H9 (cell line): Measurements from ENCODE around the gene LRRFIP1. TPM values are rescaled to one million over a fixed set of nuclear protein-coding genes. Genes with fewer than 3 reads are reported as not detected.

Source experiments
- DNase-seq: peaks from one replicate; pipeline ENCODE4 v3.0.0-alpha.2; 2017
- H2AFZ ChIP-seq: one replicate; pipeline ENCODE4 v1.6.1; 2013; ENCODE audit warnings: mild to moderate bottlenecking, low read length, control low read depth, moderate library complexity
- H2AK5ac ChIP-seq: 2 replicates; pipeline ENCODE4 v1.6.1; 2013; ENCODE audit warnings: low read length, control low read depth, mixed read lengths; ENCODE audit not compliant: insufficient read length
- H2BK120ac ChIP-seq: one replicate; pipeline ENCODE4 v1.6.1; 2013; ENCODE audit warnings: low read depth, mild to moderate bottlenecking, low read length, control low read depth, inconsistent platforms; ENCODE audit not compliant: poor library complexity, severe bottlenecking
- H2BK12ac ChIP-seq: 2 replicates; pipeline ENCODE4 v1.6.1; 2013; ENCODE audit warnings: low read length, control low read depth, mixed read lengths, low read depth; ENCODE audit not compliant: insufficient read length
- H2BK15ac ChIP-seq: 2 replicates; pipeline ENCODE4 v1.6.1; 2013; ENCODE audit warnings: low read depth, low read length, control low read depth
- H2BK20ac ChIP-seq: one replicate; pipeline ENCODE4 v1.6.1; 2013; ENCODE audit warnings: low read depth, mild to moderate bottlenecking, low read length, control low read depth, inconsistent platforms; ENCODE audit not compliant: poor library complexity, severe bottlenecking
- H2BK5ac ChIP-seq: 2 replicates; pipeline ENCODE4 v1.6.1; 2013; ENCODE audit warnings: low read length, control low read depth, mixed read lengths; ENCODE audit not compliant: insufficient read length
- H3K14ac ChIP-seq: 2 replicates; pipeline ENCODE4 v1.6.1; 2013; ENCODE audit warnings: low read length, control low read depth; ENCODE audit not compliant: insufficient read depth
- H3K18ac ChIP-seq: 2 replicates; pipeline ENCODE4 v1.6.1; 2013; ENCODE audit warnings: low read depth, mild to moderate bottlenecking, mixed read lengths, low read length, control low read depth; ENCODE audit not compliant: insufficient read length
- H3K23ac ChIP-seq: 2 replicates; pipeline ENCODE4 v1.6.1; 2013; ENCODE audit warnings: low read length, control low read depth, mixed read lengths, low read depth; ENCODE audit not compliant: insufficient read length
- H3K23me2 ChIP-seq: 2 replicates; pipeline ENCODE4 v1.6.1; 2013; ENCODE audit warnings: low read depth, mild to moderate bottlenecking, mixed read lengths, low read length, control low read depth; ENCODE audit not compliant: insufficient read length, poor library complexity, severe bottlenecking
- H3K27ac ChIP-seq: 2 replicates; pipeline ENCODE4 v1.5.1; 2013; ENCODE audit warnings: low read length, control low read depth, mixed read lengths, low read depth; ENCODE audit not compliant: insufficient read length
- H3K27me3 ChIP-seq: 2 replicates; pipeline ENCODE4 v1.6.1; 2013; ENCODE audit warnings: low read length, control low read depth, inconsistent platforms; ENCODE audit not compliant: insufficient read depth
- H3K4ac ChIP-seq: 2 replicates; pipeline ENCODE4 v1.6.1; 2013; ENCODE audit warnings: low read depth, mild to moderate bottlenecking, control low read depth, inconsistent platforms, low read length, moderate library complexity
- H3K4me1 ChIP-seq: 2 replicates; pipeline ENCODE4 v1.6.1; 2013; ENCODE audit warnings: low read length, control low read depth, inconsistent platforms; ENCODE audit not compliant: insufficient read depth
- H3K4me2 ChIP-seq: 2 replicates; pipeline ENCODE4 v1.6.1; 2013; ENCODE audit warnings: low read length, control low read depth, mixed read lengths; ENCODE audit not compliant: insufficient read length, insufficient read depth
- H3K56ac ChIP-seq: 2 replicates; pipeline ENCODE4 v1.6.1; 2013; ENCODE audit warnings: low read depth, mild to moderate bottlenecking, mixed read lengths, low read length, control low read depth; ENCODE audit not compliant: insufficient read length
- H3K79me1 ChIP-seq: 2 replicates; pipeline ENCODE4 v1.6.1; 2013; ENCODE audit warnings: low read depth, mild to moderate bottlenecking, moderate library complexity, low read length, control low read depth, inconsistent platforms; ENCODE audit not compliant: insufficient read depth, poor library complexity, severe bottlenecking
- H3K79me2 ChIP-seq: 2 replicates; pipeline ENCODE4 v1.6.1; 2013; ENCODE audit warnings: low read length, control low read depth, inconsistent platforms; ENCODE audit not compliant: insufficient read depth
- H3K9ac ChIP-seq: 2 replicates; pipeline ENCODE4 v1.6.1; 2013; ENCODE audit warnings: low read length, control low read depth, mixed read lengths; ENCODE audit not compliant: insufficient read length; ENCODE audit errors: extremely low read depth
- H3K9me3 ChIP-seq: one replicate; pipeline ENCODE4 v1.6.1; 2013; ENCODE audit warnings: low read depth, low read length, inconsistent platforms; ENCODE audit not compliant: control insufficient read depth
- H3T11ph ChIP-seq: one replicate; pipeline ENCODE4 v1.6.1; 2013; ENCODE audit warnings: mild to moderate bottlenecking, low read length, control low read depth, inconsistent platforms
- H4K20me1 ChIP-seq: one replicate; pipeline ENCODE4 v1.6.1; 2013; ENCODE audit not compliant: control insufficient read depth, insufficient read length, insufficient read depth
- H4K5ac ChIP-seq: 2 replicates; pipeline ENCODE4 v1.6.1; 2013; ENCODE audit warnings: low read depth, mild to moderate bottlenecking, mixed read lengths, low read length, control low read depth; ENCODE audit not compliant: insufficient read length
- H4K8ac ChIP-seq: replicated peaks from 2 replicates; pipeline ENCODE4 v1.6.1; 2013; ENCODE audit warnings: low read length, control low read depth, mixed read lengths, low read depth; ENCODE audit not compliant: insufficient read length
- H4K91ac ChIP-seq: 2 replicates; pipeline ENCODE4 v1.6.1; 2013; ENCODE audit warnings: low read depth, mild to moderate bottlenecking, moderate library complexity, mixed read lengths, low read length, control low read depth; ENCODE audit not compliant: insufficient read length
- H3K27ac Mint-ChIP-seq, 3 experiments: 2 replicates in 2 of 3; 3 replicates in 1 of 3; pipeline ENCODE4 v1.8.0; 2020 to 2021; ENCODE audit warnings: mixed read lengths in 3 of 3, mild to moderate bottlenecking in 1 of 3, moderate library complexity in 1 of 3
- H3K27me3 Mint-ChIP-seq: 2 replicates; pipeline ENCODE4 v1.8.0; 2021; ENCODE audit warnings: low read depth, mild to moderate bottlenecking, moderate library complexity, mixed read lengths
- H3K36me3 Mint-ChIP-seq, 3 experiments: 2 replicates in 2 of 3; 3 replicates in 1 of 3; pipeline ENCODE4 v1.8.0; 2020 to 2021; ENCODE audit warnings: low read depth in 3 of 3, mixed read lengths in 3 of 3; ENCODE audit not compliant: insufficient read depth in 1 of 3
- H3K4me1 Mint-ChIP-seq, 2 experiments: 2 replicates each; pipeline ENCODE4 v1.8.0; 2020; ENCODE audit warnings: mixed read lengths in 2 of 2
- H3K4me3 Mint-ChIP-seq, 2 experiments: 2 replicates in 1 of 2; 3 replicates in 1 of 2; pipeline ENCODE4 v1.8.0; 2020 to 2021; ENCODE audit warnings: mild to moderate bottlenecking in 2 of 2, mixed read lengths in 2 of 2, moderate library complexity in 1 of 2
- H3K9me3 Mint-ChIP-seq, 2 experiments: 2 replicates in 1 of 2; 3 replicates in 1 of 2; pipeline ENCODE4 v1.8.0; 2020; ENCODE audit warnings: mild to moderate bottlenecking in 2 of 2, mixed read lengths in 2 of 2, moderate library complexity in 1 of 2
- CTCF ChIP-seq: fragments of 200-600 bp; sonication (generic); conservative IDR thresholded peaks from 3 replicates; pipeline ENCODE4 v1.8.0; 2021; ENCODE audit warnings: antibody characterized with exemption, mild to moderate bottlenecking
- WGBS: extraction: QIAGEN DNeasy Blood & Tissue Kit; methylation state at CpG from one replicate; pipeline ENCODE4 v1.1.7; 2013; ENCODE audit warnings: missing lambda C conversion rate, low lambda C conversion rate, mixed read lengths; ENCODE audit not compliant: insufficient read length; ENCODE audit errors: extremely low coverage; 5-methylcytosine and 5-hydroxymethylcytosine counted together
- total RNA-seq: library from RNA; stranded (reverse); gene quantifications from 2 replicates; pipeline ENCODE4 v1.2.1, GENCODE V29; 2021

Gene LRRFIP1
- total RNA-seq, 1 experiment from 2014 or later = 38.5 TPM

- Mint-ChIP-seq H3K36me3 (peaks cover 17 to 28% (median 19%) of the 10 kb centered on the region in 3 experiments), H3K9me3 (peaks cover 15 to 24% of the 10 kb centered on the region in 2 experiments), H3K27ac (no peak overlapping the region), H3K4me1 (peaks cover 10 to 11% of the 10 kb centered on the region in 2 experiments), H3K27me3 (no peaks in the 10 kb centered on the region), H3K4me3 (no peak overlapping the region)
- H3K27me3 ChIP-seq = no peaks in the 10 kb centered on the region
- no peak overlapping the region for H2AFZ ChIP-seq
- H3K23ac ChIP-seq = no peak overlapping the region
- no peak overlapping the region for H3K4ac ChIP-seq
- peaks cover 3% of the 10 kb centered on the region for H3K79me1 ChIP-seq
- H2BK5ac ChIP-seq = no peak overlapping the region
- H3K9ac ChIP-seq = no peak overlapping the region
- H4K5ac ChIP-seq = no peak overlapping the region
- H2BK20ac ChIP-seq = no peak overlapping the region
- no peaks in the 10 kb centered on the region for H3K79me2 ChIP-seq
- no peak overlapping the region for H2BK12ac ChIP-seq
- no peak overlapping the region for H2BK15ac ChIP-seq
- H4K20me1 ChIP-seq = no peaks in the 10 kb centered on the region
- H3K18ac ChIP-seq = no peak overlapping the region
- no peak overlapping the region for H4K8ac ChIP-seq
- H2BK120ac ChIP-seq = no peak overlapping the region
- H4K91ac ChIP-seq = no peak overlapping the region
- DNase-seq = no peak
- TF ChIP-seq CTCF = no peak
- no peak overlapping the region for H2AK5ac ChIP-seq
- H3K23me2 ChIP-seq = no peaks in the 10 kb centered on the region
- H3K14ac ChIP-seq = no peak overlapping the region
- H3K4me1 ChIP-seq = no peaks in the 10 kb centered on the region
- no peak overlapping the region for H3K27ac ChIP-seq
- H3K4me2 ChIP-seq = no peak overlapping the region
- H3T11ph ChIP-seq = no peak overlapping the region
- no peak overlapping the region for H3K56ac ChIP-seq
- no CpG with 5 or more reads among the region's 5 CpGs for WGBS
- H3K9me3 ChIP-seq = no peaks in the 10 kb centered on the region
Observed at GRCh38 chr2:237657063-237657462, 29.7 kb downstream of the LRRFIP1 start.
